GM23338 (cell line): Measurements from ENCODE around the gene RNU7-1. TPM values are rescaled to one million over a fixed set of nuclear protein-coding genes. Genes with fewer than 3 reads are reported as not detected.

Source experiments
- ATAC-seq: fragments of 200-7000 bp; cut with Tn5 transposase; 3 replicates; pipeline ENCODE4 v1.9.1; 2020
- DNase-seq: peaks from one replicate; pipeline ENCODE4 v3.0.0-alpha.2; 2015; ENCODE audit warnings: low spot score
- H2AFZ ChIP-seq: fragments of 200-600 bp; sonication (generic); 2 replicates; pipeline ENCODE4 v1.8.0; 2016; ENCODE audit warnings: antibody characterized with exemption, mild to moderate bottlenecking, moderate library complexity
- H3F3A ChIP-seq: fragments of 200-600 bp; sonication (generic); replicated peaks from 2 replicates; pipeline ENCODE4 v1.8.0; 2017; ENCODE audit warnings: antibody characterized with exemption, mixed run types, low read depth
- H3K27ac ChIP-seq: fragments of 200-600 bp; sonication (generic); 2 replicates; pipeline ENCODE4 v1.6.1; 2016; ENCODE audit warnings: low read depth
- H3K27me3 ChIP-seq: fragments of 200-600 bp; sonication (generic); 2 replicates; pipeline ENCODE4 v1.8.0; 2016; ENCODE audit warnings: mild to moderate bottlenecking, mixed run types, moderate library complexity; ENCODE audit not compliant: insufficient read depth
- H3K36me3 ChIP-seq: fragments of 200-600 bp; sonication (generic); 2 replicates; pipeline ENCODE4 v1.8.0; 2016; ENCODE audit warnings: mild to moderate bottlenecking; ENCODE audit not compliant: insufficient read depth
- H3K4me1 ChIP-seq: fragments of 200-600 bp; sonication (generic); 2 replicates; pipeline ENCODE4 v1.8.0; 2016; ENCODE audit warnings: mild to moderate bottlenecking, moderate library complexity; ENCODE audit not compliant: insufficient read depth
- H3K4me2 ChIP-seq: fragments of 200-600 bp; sonication (generic); 2 replicates; pipeline ENCODE4 v1.7.1; 2017; ENCODE audit warnings: mixed run types
- H3K4me3 ChIP-seq: fragments of 200-600 bp; sonication (generic); 2 replicates; pipeline ENCODE4 v1.6.1; 2016; ENCODE audit warnings: mixed run types
- H3K79me2 ChIP-seq: fragments of 200-600 bp; sonication (generic); replicated peaks from 2 replicates; pipeline ENCODE4 v1.8.0; 2017; ENCODE audit warnings: mild to moderate bottlenecking; ENCODE audit not compliant: insufficient read depth
- H3K9me2 ChIP-seq: fragments of 200-600 bp; sonication (generic); 2 replicates; pipeline ENCODE4 v1.8.0; 2017; ENCODE audit not compliant: insufficient read depth
- H4K20me1 ChIP-seq: fragments of 200-600 bp; sonication (generic); replicated peaks from 2 replicates; pipeline ENCODE4 v1.8.0; 2017; ENCODE audit warnings: mild to moderate bottlenecking; ENCODE audit not compliant: insufficient read depth
- H3K27ac Mint-ChIP-seq: 2 replicates; pipeline ENCODE4 v1.8.0; 2020; ENCODE audit warnings: inconsistent platforms, mild to moderate bottlenecking, moderate library complexity, mixed read lengths
- H3K27me3 Mint-ChIP-seq: 3 replicates; pipeline ENCODE4 v1.8.0; 2022; ENCODE audit warnings: low read depth, mild to moderate bottlenecking, moderate library complexity, mixed read lengths, inconsistent platforms; ENCODE audit not compliant: insufficient read depth, poor library complexity
- H3K36me3 Mint-ChIP-seq: 3 replicates; pipeline ENCODE4 v1.8.0; 2021; ENCODE audit warnings: low read depth, mild to moderate bottlenecking, inconsistent platforms, moderate library complexity, mixed read lengths
- H3K4me1 Mint-ChIP-seq: 3 replicates; pipeline ENCODE4 v1.8.0; 2020; ENCODE audit warnings: mild to moderate bottlenecking, inconsistent platforms, mixed read lengths
- H3K4me3 Mint-ChIP-seq: 3 replicates; pipeline ENCODE4 v1.8.0; 2021; ENCODE audit warnings: moderate library complexity, mild to moderate bottlenecking, inconsistent platforms, mixed read lengths
- H3K9me3 Mint-ChIP-seq: 3 replicates; pipeline ENCODE4 v1.8.0; 2020; ENCODE audit warnings: moderate library complexity, mild to moderate bottlenecking, inconsistent platforms, mixed read lengths
- CREB1 ChIP-seq: fragments of 250-450 bp; sonication (Bioruptor Pico); IDR thresholded peaks from 2 replicates; pipeline ENCODE4 v1.5.0; 2020; ENCODE audit warnings: low read depth, mild to moderate bottlenecking, moderate library complexity
- CTCF ChIP-seq, 2 experiments: fragments of 200-600 bp in 1 of 2; sonication (generic) in 1 of 2; conservative IDR thresholded peaks; 2 replicates each; pipeline versions ENCODE4 v1.5.1 to v1.6.1; 2016 to 2017; ENCODE audit warnings: antibody characterized with exemption in 2 of 2, low read depth in 2 of 2, mild to moderate bottlenecking in 2 of 2, moderate library complexity in 1 of 2
- EZH2phosphoT487 ChIP-seq: fragments of 200-600 bp; sonication (generic); IDR thresholded peaks from one replicate; pipeline ENCODE4 v1.8.1; 2018; ENCODE audit warnings: antibody characterized with exemption; ENCODE audit not compliant: unreplicated experiment
- POLR2AphosphoS5 ChIP-seq: IDR thresholded peaks from 2 replicates; pipeline ENCODE4 v1.6.1; 2016; ENCODE audit warnings: antibody characterized with exemption, low read depth
- ZNF462 ChIP-seq: fragments of 250-450 bp; sonication (Bioruptor Pico); IDR thresholded peaks from 2 replicates; pipeline ENCODE4 v1.5.0; 2020; ENCODE audit warnings: mild to moderate bottlenecking, moderate library complexity
- polyA plus RNA-seq: library from polyadenylated mRNA; unstranded; fragments of >200 nt; fragmentation: Nextera tagmentation; extraction: Ambion mirVana; gene quantifications from 2 replicates; pipeline ENCODE4 v1.2.1, GENCODE V29; 2016
- total RNA-seq: library from RNA; depleted of rRNA; stranded (reverse); fragments of >200 nt; shearing (Covaris generic); gene quantifications from 2 replicates; pipeline ENCODE4 v1.2.3, GENCODE V29; 2014

Gene RNU7-1
- total and polyA plus RNA-seq, 2 experiments from 2014 or later = not detected

GRCh38 chr12:6943389-6943721 is 261 bp upstream of the RNU7-1 start:
- Histone ChIP-seq H3K4me3 (peak overlapping the region; percentile 70), H3K79me2 (0 out of 2 replicates have a peak, but pooled peaks cover 10% of the 10 kb centered on the region), H3K4me2 (peak overlapping the region; percentile 79), H2AFZ (no peak overlapping the region), H3K27ac (peak overlapping the region; percentile 87), H3K4me1 (peaks cover 23% of the 10 kb centered on the region), H3K27me3 (no peaks in the 10 kb centered on the region), H3K36me3 (no peaks in the 10 kb centered on the region), H3K9me2 (no peaks in the 10 kb centered on the region), H3F3A (peaks cover 38% of the 10 kb centered on the region), H4K20me1 (no peaks in the 10 kb centered on the region; the same call in 1 of the 2 replicates)
- Mint-ChIP-seq H3K27me3 (peaks cover 58% of the 10 kb centered on the region), H3K36me3 (peaks cover 31% of the 10 kb centered on the region), H3K4me1 (peaks cover 55% of the 10 kb centered on the region), H3K27ac (peak overlapping the region; percentile 100), H3K9me3 (peaks cover 6% of the 10 kb centered on the region; the same call in 2 of the 3 replicates), H3K4me3 (peak overlapping the region; percentile 96)
- TF ChIP-seq CREB1 = no peak
- TF ChIP-seq EZH2phosphoT487 = no peak
- no peak for TF ChIP-seq POLR2AphosphoS5
- DNase-seq (peak; percentile 96), ATAC-seq (peak; percentile 24)

GRCh38 chr12:6944381-6945186 is 968 bp downstream of the RNU7-1 start:
- peak overlapping the region; percentile 79 for H3K4me2 ChIP-seq
- H2AFZ ChIP-seq = no peak overlapping the region
- peaks cover 46% of the 10 kb centered on the region for H3K4me1 Mint-ChIP-seq
- peak overlapping the region; percentile 96 for H3K4me3 Mint-ChIP-seq
- H3F3A ChIP-seq = peaks cover 31% of the 10 kb centered on the region
- H3K79me2 ChIP-seq = 0 out of 2 replicates have a peak, but pooled peaks cover 6% of the 10 kb centered on the region
- no peaks in the 10 kb centered on the region for H3K27me3 ChIP-seq
- H3K4me1 ChIP-seq = peaks cover 20% of the 10 kb centered on the region
- H3K36me3 Mint-ChIP-seq = peaks cover 21% of the 10 kb centered on the region
- DNase-seq (peak; percentile 97), ATAC-seq (peak; percentile 45)
- H3K27ac Mint-ChIP-seq = peak overlapping the region; percentile 100
- no peaks in the 10 kb centered on the region for H3K36me3 ChIP-seq
- H3K27me3 Mint-ChIP-seq = peaks cover 54% of the 10 kb centered on the region
- peak overlapping the region; percentile 87 for H3K27ac ChIP-seq
- H4K20me1 ChIP-seq = no peaks in the 10 kb centered on the region; the same call in 1 of the 2 replicates
- TF ChIP-seq POLR2AphosphoS5 (peak; percentile 49; the same call in 1 of the 2 replicates), CTCF (conservative IDR thresholded peaks at IDR 0.05; ENCODE audit: low read depth in 2 of 2) (peak; percentile 62 to 93), CREB1 (peak; percentile 65), ZNF462 (no peak)
- H3K4me3 ChIP-seq = peak overlapping the region; percentile 70
- H3K9me3 Mint-ChIP-seq = peaks cover 2% of the 10 kb centered on the region; the same call in 2 of the 3 replicates
- H3K9me2 ChIP-seq = no peaks in the 10 kb centered on the region
